Activated naive CD4-positive, alpha-beta T cell treated with anti-CD3 and anti-CD28 coated beads, Interleukin-2, amount 50 U/mL, for 24 hours (primary cell): ENCODE data around the gene ATF2.
"Not testable (repeated sequence)": the region's sequence is repeated elsewhere in the genome, so short reads cannot be mapped to it uniquely, and the experiment has no call there.

Experiments used
- H3K27ac Mint-ChIP-seq: one replicate; pipeline ENCODE4 v1.8.0; 2021; ENCODE audit warnings: mild to moderate bottlenecking, mixed read lengths
- H3K27me3 Mint-ChIP-seq: one replicate; pipeline ENCODE4 v1.8.0; 2021; ENCODE audit warnings: mixed read lengths
- H3K36me3 Mint-ChIP-seq: one replicate; pipeline ENCODE4 v1.8.0; 2021; ENCODE audit warnings: mixed read lengths
- H3K4me1 Mint-ChIP-seq: one replicate; pipeline ENCODE4 v1.8.0; 2021; ENCODE audit warnings: mixed read lengths
- H3K4me3 Mint-ChIP-seq: one replicate; pipeline ENCODE4 v1.8.0; 2021; ENCODE audit warnings: mild to moderate bottlenecking, mixed read lengths
- H3K9me3 Mint-ChIP-seq: one replicate; pipeline ENCODE4 v1.8.0; 2021; ENCODE audit warnings: mixed read lengths

ATF2 gene

DNA sequence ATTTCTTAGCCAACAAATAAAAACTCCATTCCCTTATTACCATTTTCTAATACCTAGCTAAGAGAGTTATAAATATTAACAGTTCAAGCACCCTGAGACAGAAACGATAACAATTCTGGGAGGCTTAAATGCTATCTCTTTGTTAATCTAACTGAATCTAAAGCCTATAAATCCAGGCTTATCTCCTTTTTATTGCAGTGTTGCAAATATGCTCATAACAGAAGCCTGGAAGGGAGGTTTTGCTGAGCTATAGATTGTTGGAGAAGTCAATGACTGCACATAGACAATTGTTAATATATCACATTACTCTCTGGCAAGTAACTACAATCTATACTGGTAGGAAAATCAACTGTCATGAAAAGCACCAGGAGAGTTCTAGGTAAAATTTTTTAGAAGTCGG, 30.2 kb downstream of the ATF2 start:
- peaks cover 23% of the 10 kb centered on the region for H3K36me3 Mint-ChIP-seq
- H3K27me3 Mint-ChIP-seq, result no peaks in the 10 kb centered on the region
- peak overlapping the region; percentile 21 for H3K27ac Mint-ChIP-seq
- H3K9me3 Mint-ChIP-seq, result no peaks in the 10 kb centered on the region
- H3K4me3 Mint-ChIP-seq, result no peak overlapping the region
- H3K4me1 Mint-ChIP-seq, result peaks cover 56% of the 10 kb centered on the region

GRCh38 chr2:175136334-175137215, 31.4 kb downstream of the ATF2 start:
- H3K27ac Mint-ChIP-seq, result peak overlapping the region; percentile 17
- H3K9me3 Mint-ChIP-seq, result no peaks in the 10 kb centered on the region
- H3K36me3 Mint-ChIP-seq, result peaks cover 19% of the 10 kb centered on the region
- H3K4me3 Mint-ChIP-seq, result no peak overlapping the region
- H3K4me1 Mint-ChIP-seq, result peaks cover 47% of the 10 kb centered on the region
- H3K27me3 Mint-ChIP-seq, result no peaks in the 10 kb centered on the region

- no peaks in the 10 kb centered on the region for H3K27me3 Mint-ChIP-seq
- H3K36me3 Mint-ChIP-seq, result peaks cover 19% of the 10 kb centered on the region
- no peaks in the 10 kb centered on the region for H3K9me3 Mint-ChIP-seq
- H3K27ac Mint-ChIP-seq, result no peak overlapping the region
- no peak overlapping the region for H3K4me3 Mint-ChIP-seq
- H3K4me1 Mint-ChIP-seq, result peaks cover 47% of the 10 kb centered on the region
Measured at GRCh38 chr2:175135862-175136261, 32.1 kb downstream of the ATF2 start.

GRCh38 chr2:175135177-175135576, 32.8 kb downstream of the ATF2 start:
- no peak overlapping the region for H3K27ac Mint-ChIP-seq

DNA sequence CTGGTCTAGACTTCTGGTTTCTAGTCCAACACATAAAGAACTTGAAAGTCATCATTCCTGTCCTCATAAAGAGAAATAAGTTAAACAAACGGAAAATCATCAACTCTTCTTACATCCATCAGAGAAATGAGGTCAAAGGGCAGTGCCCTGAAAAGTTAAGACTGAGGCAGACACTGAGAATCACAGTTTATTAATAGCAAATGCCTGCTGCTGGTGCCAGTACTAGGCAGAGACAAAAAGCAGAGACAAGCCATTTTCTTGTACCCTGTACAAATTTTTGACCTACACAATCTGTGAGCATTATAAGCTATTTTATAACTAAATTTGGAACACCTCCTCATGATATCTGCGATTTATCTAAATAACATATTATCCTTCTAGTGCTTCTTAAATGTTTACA, 36.8 kb downstream of the ATF2 start:
- H3K4me3 Mint-ChIP-seq, result no peak overlapping the region
- peaks cover 32% of the 10 kb centered on the region for H3K4me1 Mint-ChIP-seq
- H3K36me3 Mint-ChIP-seq, result peaks cover 29% of the 10 kb centered on the region
- H3K9me3 Mint-ChIP-seq, result no peaks in the 10 kb centered on the region
- H3K27me3 Mint-ChIP-seq, result no peaks in the 10 kb centered on the region
- H3K27ac Mint-ChIP-seq, result no peak overlapping the region

More at GRCh38 chr2:175135177-175135576, 32.8 kb downstream of the ATF2 start:
- Mint-ChIP-seq H3K9me3 (no peaks in the 10 kb centered on the region), H3K36me3 (peaks cover 20% of the 10 kb centered on the region), H3K4me3 (no peak overlapping the region), H3K4me1 (peaks cover 45% of the 10 kb centered on the region), H3K27me3 (no peaks in the 10 kb centered on the region)

DNA sequence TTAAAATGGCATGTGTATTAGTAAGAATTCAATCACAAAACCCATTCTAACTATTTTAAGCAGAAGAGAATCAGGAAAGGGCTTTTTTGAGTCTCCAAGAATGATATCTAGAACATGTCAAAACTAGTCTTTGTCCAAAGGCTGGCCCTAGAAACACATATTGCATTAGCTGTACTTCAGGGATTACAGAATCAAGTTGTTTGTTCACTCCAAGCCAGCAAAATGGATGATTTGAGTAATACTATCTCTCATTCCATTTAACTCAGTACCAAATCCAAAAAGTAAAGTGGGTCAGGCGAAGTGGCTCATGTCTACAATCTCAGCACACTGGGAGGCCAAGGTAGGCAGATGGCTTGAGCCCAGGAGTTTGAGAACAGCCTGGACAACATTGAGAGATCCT, 41.3 kb downstream of the ATF2 start:
- peaks cover 37% of the 10 kb centered on the region for H3K4me1 Mint-ChIP-seq
- H3K4me3 Mint-ChIP-seq, result no peak overlapping the region
- no peak overlapping the region for H3K27ac Mint-ChIP-seq
- H3K27me3 Mint-ChIP-seq, result no peaks in the 10 kb centered on the region
- no peaks in the 10 kb centered on the region for H3K9me3 Mint-ChIP-seq
- peaks cover 23% of the 10 kb centered on the region for H3K36me3 Mint-ChIP-seq

DNA sequence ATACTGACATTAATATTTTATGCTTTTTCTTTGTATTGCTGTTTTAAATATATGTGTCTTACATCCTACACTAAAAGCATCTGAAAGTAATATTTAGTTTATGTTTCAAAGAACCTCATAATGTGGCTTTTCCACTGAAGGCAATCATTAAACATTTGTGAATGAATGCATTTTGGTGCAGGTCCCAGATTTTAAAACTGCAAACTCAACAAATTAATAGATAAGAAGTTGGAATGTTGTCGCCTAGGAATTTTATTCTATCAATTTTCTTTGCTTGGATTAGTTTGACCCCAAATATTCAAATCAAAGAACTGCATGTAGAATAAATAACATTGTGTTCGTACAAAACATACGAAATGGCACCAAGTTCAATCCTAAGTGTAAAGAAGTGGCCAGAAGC, 44.7 kb downstream of the ATF2 start:
- no peak overlapping the region for H3K4me3 Mint-ChIP-seq
- no peaks in the 10 kb centered on the region for H3K9me3 Mint-ChIP-seq
- H3K27ac Mint-ChIP-seq, result no peak overlapping the region
- H3K4me1 Mint-ChIP-seq, result peaks cover 30% of the 10 kb centered on the region
- H3K36me3 Mint-ChIP-seq, result peaks cover 17% of the 10 kb centered on the region
- no peaks in the 10 kb centered on the region for H3K27me3 Mint-ChIP-seq

DNA sequence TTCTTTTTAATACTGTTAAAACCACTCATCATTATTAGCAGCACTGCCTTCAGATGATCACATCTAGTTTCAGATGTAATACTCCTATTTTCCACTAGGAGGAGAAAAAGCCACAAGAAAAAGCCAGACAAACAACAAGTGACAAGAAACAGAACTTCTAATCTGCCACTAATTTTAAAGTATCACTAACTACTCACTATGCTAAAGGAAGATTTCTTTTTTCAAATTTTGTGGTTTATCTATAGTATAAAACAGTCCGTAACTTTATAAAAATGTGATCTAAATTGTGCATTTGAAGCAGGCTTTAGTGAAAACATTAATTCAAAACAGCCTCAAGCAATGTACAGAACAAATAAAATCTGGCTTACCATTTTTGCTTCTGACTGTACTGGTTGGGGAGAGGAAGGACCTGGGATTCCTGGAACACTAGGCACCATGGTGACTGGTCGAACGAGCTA, 56.8 kb downstream of the ATF2 start:
- no peak overlapping the region for H3K27ac Mint-ChIP-seq
- no peaks in the 10 kb centered on the region for H3K9me3 Mint-ChIP-seq
- H3K4me1 Mint-ChIP-seq, result no peaks in the 10 kb centered on the region
- no peaks in the 10 kb centered on the region for H3K27me3 Mint-ChIP-seq
- H3K4me3 Mint-ChIP-seq, result no peak overlapping the region
- H3K36me3 Mint-ChIP-seq, result peaks cover 17% of the 10 kb centered on the region

DNA sequence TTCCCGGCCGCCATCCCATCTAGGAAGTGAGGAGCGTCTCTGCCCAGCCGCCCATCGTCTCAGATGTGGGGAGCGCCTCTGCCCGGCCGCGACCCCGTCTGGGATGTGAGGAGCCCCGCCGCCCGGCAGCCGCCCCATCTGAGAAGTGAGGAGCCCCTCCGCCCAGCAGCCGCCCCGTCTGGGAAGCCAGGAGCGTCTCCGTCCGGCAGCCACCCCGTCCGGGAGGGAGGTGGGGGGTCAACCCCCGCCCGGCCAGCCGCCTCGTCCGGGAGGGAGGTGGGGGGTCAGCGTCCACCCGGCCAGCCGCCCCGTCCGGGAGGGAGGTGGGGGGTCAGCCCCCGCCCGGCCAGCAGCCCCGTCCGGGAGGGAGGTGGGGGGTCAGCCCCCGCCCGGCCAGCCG, 59.9 kb downstream of the ATF2 start:
- not testable (repeated sequence) for H3K4me3 Mint-ChIP-seq, H3K27ac Mint-ChIP-seq, H3K27me3 Mint-ChIP-seq, H3K4me1 Mint-ChIP-seq, H3K9me3 Mint-ChIP-seq
- peaks cover 21% of the 10 kb centered on the region for H3K36me3 Mint-ChIP-seq

DNA sequence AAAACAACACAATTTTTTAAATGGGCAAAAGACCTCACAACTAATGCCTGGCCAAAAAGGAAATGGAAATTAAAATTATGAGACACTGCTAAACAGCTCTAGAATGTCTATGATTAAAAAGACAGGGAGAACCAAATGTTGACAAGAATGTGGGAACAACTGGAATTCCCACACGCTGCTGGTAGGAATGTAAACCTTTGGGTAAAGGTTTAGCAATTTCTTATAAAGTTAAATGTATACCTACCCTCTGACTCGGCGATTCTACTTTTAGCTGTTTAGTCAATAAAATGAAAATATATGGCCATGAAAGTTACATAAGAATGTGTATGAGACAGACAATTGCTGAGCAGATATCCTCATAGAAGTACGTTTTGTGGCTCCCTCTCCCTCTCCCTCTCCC, 60.9 kb downstream of the ATF2 start:
- H3K4me3 Mint-ChIP-seq, result no peak overlapping the region
- no peak overlapping the region for H3K27ac Mint-ChIP-seq
- H3K4me1 Mint-ChIP-seq, result no peaks in the 10 kb centered on the region
- no peaks in the 10 kb centered on the region for H3K9me3 Mint-ChIP-seq
- no peaks in the 10 kb centered on the region for H3K27me3 Mint-ChIP-seq
- peaks cover 23% of the 10 kb centered on the region for H3K36me3 Mint-ChIP-seq

GRCh38 chr2:175103191-175103590, 64.8 kb downstream of the ATF2 start:
- Mint-ChIP-seq H3K9me3 (no peaks in the 10 kb centered on the region), H3K4me1 (peaks cover 3% of the 10 kb centered on the region), H3K27me3 (no peaks in the 10 kb centered on the region), H3K27ac (no peak overlapping the region), H3K4me3 (no peak overlapping the region), H3K36me3 (peaks cover 24% of the 10 kb centered on the region)

DNA sequence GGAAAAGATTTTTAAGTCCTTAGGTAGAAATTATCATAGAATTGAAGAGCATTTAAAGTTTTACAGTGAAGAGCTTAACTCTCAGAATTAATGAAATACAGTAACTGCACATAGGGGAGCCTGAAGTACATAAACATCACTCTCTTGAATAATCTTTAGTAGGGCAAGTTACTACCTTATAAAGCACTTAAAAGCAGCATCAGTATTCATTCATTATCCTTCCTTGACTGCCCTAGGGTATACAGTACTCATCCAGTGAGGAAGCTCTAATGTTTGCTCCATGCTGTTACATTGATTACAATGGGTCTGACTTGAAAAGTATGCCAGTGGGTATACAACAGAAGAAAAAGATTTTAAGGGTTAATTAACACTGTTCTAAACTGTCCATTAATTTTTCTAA, 66.5 kb downstream of the ATF2 start:
- no peak overlapping the region for H3K4me3 Mint-ChIP-seq
- H3K4me1 Mint-ChIP-seq, result peaks cover 4% of the 10 kb centered on the region
- H3K27ac Mint-ChIP-seq, result no peak overlapping the region
- H3K36me3 Mint-ChIP-seq, result peaks cover 18% of the 10 kb centered on the region
- no peaks in the 10 kb centered on the region for H3K27me3 Mint-ChIP-seq
- no peaks in the 10 kb centered on the region for H3K9me3 Mint-ChIP-seq

DNA sequence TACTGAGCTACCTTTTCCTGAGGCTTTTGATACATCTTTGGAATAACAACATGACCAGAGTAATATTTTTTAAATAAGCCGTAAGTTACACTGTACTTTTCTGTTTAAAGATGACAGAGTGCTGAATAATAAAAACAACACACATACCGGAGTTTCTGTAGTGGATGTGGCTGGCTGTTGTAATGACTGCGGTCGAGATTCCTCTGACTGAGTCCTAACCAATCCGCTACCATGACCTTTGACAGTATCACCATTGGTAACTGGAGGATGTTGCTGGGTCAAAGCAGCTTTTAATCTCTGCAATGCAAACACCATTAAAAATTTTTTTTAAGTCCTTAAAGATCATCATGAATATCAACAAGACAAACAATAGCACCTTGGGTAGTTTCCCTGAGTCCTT, 70.7 kb downstream of the ATF2 start:
- peaks cover 4% of the 10 kb centered on the region for H3K4me1 Mint-ChIP-seq
- H3K4me3 Mint-ChIP-seq, result no peak overlapping the region
- H3K27ac Mint-ChIP-seq, result no peak overlapping the region

DNA sequence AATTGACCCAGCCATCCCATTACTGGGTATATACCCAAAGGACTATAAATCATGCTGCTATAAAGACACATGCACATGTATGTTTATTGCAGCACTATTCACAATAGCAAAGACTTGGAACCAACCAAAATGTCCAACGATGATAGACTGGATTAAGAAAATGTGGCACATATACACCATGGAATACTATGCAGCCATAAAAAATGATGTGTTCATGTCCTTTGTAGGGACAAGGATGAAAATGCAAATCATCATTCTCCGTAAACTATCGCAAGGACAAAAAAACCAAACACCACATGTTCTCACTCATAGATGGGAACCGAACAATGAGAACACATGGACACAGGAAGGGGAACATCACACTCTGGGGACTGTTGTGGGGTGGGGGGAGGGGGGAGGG, 83.9 kb downstream of the ATF2 start:
- H3K9me3 Mint-ChIP-seq, H3K4me3 Mint-ChIP-seq, H3K27me3 Mint-ChIP-seq, H3K27ac Mint-ChIP-seq, H3K4me1 Mint-ChIP-seq: not testable (repeated sequence)
- peaks cover 30% of the 10 kb centered on the region for H3K36me3 Mint-ChIP-seq

More for the DNA sequence above, 70.7 kb downstream of the ATF2 start:
- Mint-ChIP-seq H3K9me3 (no peaks in the 10 kb centered on the region), H3K27me3 (no peaks in the 10 kb centered on the region), H3K36me3 (peaks cover 12% of the 10 kb centered on the region)

DNA sequence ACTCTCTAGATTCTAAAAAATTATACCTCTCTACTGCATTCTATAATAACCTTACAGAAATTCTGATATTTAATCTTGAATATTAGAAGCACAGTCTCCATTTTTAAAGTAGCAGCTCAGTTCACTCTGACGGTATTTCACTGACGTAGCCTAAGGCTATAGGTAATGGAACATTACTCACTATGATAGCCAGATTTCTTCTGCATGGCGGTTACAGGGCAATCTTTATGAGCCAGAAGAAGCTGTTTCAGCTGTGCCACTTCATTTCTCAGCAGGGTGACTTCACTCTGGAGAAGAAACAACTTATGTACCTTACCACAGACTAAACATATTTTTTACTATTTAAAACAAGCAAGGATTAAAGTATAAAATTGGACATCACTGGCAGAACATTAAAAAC, 87.5 kb downstream of the ATF2 start:
- Mint-ChIP-seq H3K36me3 (peaks cover 29% of the 10 kb centered on the region), H3K27ac (no peak overlapping the region), H3K27me3 (no peaks in the 10 kb centered on the region), H3K4me1 (no peaks in the 10 kb centered on the region), H3K4me3 (no peak overlapping the region), H3K9me3 (no peaks in the 10 kb centered on the region)

DNA sequence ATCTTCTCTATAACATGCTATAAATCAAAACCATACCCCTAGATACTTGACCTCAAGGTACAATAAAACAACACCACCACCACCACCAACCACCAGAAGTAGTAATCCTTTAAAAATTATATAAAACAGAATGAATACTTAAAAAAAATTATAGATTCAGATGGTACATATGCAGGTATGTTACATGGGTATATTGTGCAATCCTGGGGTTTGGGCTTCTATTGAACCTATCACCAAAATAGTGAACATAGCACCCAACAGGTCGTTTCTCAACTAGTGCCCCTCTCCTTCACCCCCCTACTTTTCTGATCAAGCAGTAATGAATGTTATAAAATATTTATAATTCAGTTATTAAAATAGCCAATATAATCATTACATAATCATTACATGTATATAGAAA, 91.7 kb downstream of the ATF2 start:
- H3K36me3 Mint-ChIP-seq, result peaks cover 22% of the 10 kb centered on the region
- no peak overlapping the region for H3K4me3 Mint-ChIP-seq
- no peaks in the 10 kb centered on the region for H3K9me3 Mint-ChIP-seq
- no peaks in the 10 kb centered on the region for H3K4me1 Mint-ChIP-seq
- no peak overlapping the region for H3K27ac Mint-ChIP-seq
- H3K27me3 Mint-ChIP-seq, result no peaks in the 10 kb centered on the region

GRCh38 chr2:175074478-175074877, 93.5 kb downstream of the ATF2 start:
- H3K4me1 Mint-ChIP-seq, result no peaks in the 10 kb centered on the region
- no peak overlapping the region for H3K27ac Mint-ChIP-seq
- no peak overlapping the region for H3K4me3 Mint-ChIP-seq
- H3K36me3 Mint-ChIP-seq, result peaks cover 26% of the 10 kb centered on the region
- no peaks in the 10 kb centered on the region for H3K9me3 Mint-ChIP-seq
- H3K27me3 Mint-ChIP-seq, result no peaks in the 10 kb centered on the region
